Loucy (cell line): Measurements from ENCODE around the gene NKAPL.

Experiments
- H2AFZ ChIP-seq: fragments of 200-600 bp; sonication (generic); 2 replicates; pipeline ENCODE4 v1.6.0; 2016; ENCODE audit warnings: antibody characterized with exemption, mild to moderate bottlenecking, low read length, moderate library complexity
- H3F3A ChIP-seq: fragments of 200-600 bp; 2 replicates; pipeline ENCODE4 v1.6.0; 2016; ENCODE audit warnings: antibody characterized with exemption, low read depth, mild to moderate bottlenecking
- H3K27me3 ChIP-seq: fragments of 200-600 bp; sonication (generic); 2 replicates; pipeline ENCODE4 v1.6.1; 2014; ENCODE audit warnings: low read length, mild to moderate bottlenecking; ENCODE audit not compliant: insufficient read depth, poor library complexity, severe bottlenecking
- H3K36me3 ChIP-seq: fragments of 200-600 bp; sonication (generic); 2 replicates; pipeline ENCODE4 v1.6.1; 2016; ENCODE audit warnings: low read length; ENCODE audit not compliant: insufficient read depth
- H3K4me1 ChIP-seq: fragments of 200-600 bp; sonication (generic); 2 replicates; pipeline ENCODE4 v1.5.1; 2014; ENCODE audit warnings: low read length, mild to moderate bottlenecking; ENCODE audit not compliant: insufficient read depth, poor library complexity, severe bottlenecking
- H3K4me2 ChIP-seq: fragments of 200-600 bp; sonication (generic); 2 replicates; pipeline ENCODE4 v1.6.0; 2014; ENCODE audit warnings: antibody characterized with exemption, low read length, low read depth, mild to moderate bottlenecking; ENCODE audit not compliant: poor library complexity, severe bottlenecking
- H3K4me3 ChIP-seq: fragments of 200-600 bp; sonication (generic); 2 replicates; pipeline ENCODE4 v1.5.1; 2014; ENCODE audit warnings: low read length, mild to moderate bottlenecking, mixed read lengths; ENCODE audit not compliant: poor library complexity, severe bottlenecking
- H3K79me2 ChIP-seq: fragments of 200-600 bp; sonication (generic); 2 replicates; pipeline ENCODE4 v1.6.1; 2014; ENCODE audit warnings: low read length; ENCODE audit not compliant: insufficient read depth
- H3K9ac ChIP-seq: fragments of 200-600 bp; sonication (generic); 2 replicates; pipeline ENCODE4 v1.6.0; 2014; ENCODE audit warnings: mild to moderate bottlenecking, low read depth, low read length, moderate library complexity; ENCODE audit not compliant: poor library complexity, severe bottlenecking
- H3K9me2 ChIP-seq: fragments of 200-600 bp; sonication (generic); replicated peaks from 2 replicates; pipeline ENCODE4 v1.6.1; 2016; ENCODE audit warnings: low read depth, low read length, mixed read lengths
- H3K9me3 ChIP-seq: fragments of 200-600 bp; sonication (generic); 2 replicates; pipeline ENCODE4 v1.6.1; 2014; ENCODE audit warnings: mild to moderate bottlenecking, antibody characterized with exemption, low read length, low read depth; ENCODE audit not compliant: insufficient read depth
- H4K20me1 ChIP-seq: fragments of 200-600 bp; sonication (generic); 2 replicates; pipeline ENCODE4 v1.6.0; 2014; ENCODE audit warnings: antibody characterized with exemption, low read length, mild to moderate bottlenecking; ENCODE audit not compliant: insufficient read depth, poor library complexity, severe bottlenecking
- CTCF ChIP-seq: fragments of 200-600 bp; sonication (generic); conservative IDR thresholded peaks from 2 replicates; pipeline ENCODE4 v1.5.1; 2014; ENCODE audit warnings: mild to moderate bottlenecking, antibody characterized with exemption, low read length
- EZH2phosphoT487 ChIP-seq: fragments of 200-600 bp; IDR thresholded peaks from 2 replicates; pipeline ENCODE4 v1.6.1; 2018; ENCODE audit warnings: antibody characterized with exemption, mild to moderate bottlenecking, moderate library complexity, borderline replicate concordance

Gene NKAPL

GRCh38 chr6:28224131-28225055 is 34.7 kb upstream of the NKAPL start:
- no peaks in the 10 kb centered on the region for H3K79me2 ChIP-seq
- no peaks in the 10 kb centered on the region for H3K27me3 ChIP-seq
- no peak overlapping the region for H3K4me2 ChIP-seq
- no peaks in the 10 kb centered on the region for H3F3A ChIP-seq
- no peak overlapping the region for H3K4me3 ChIP-seq
- no peaks in the 10 kb centered on the region for H4K20me1 ChIP-seq
- no peak overlapping the region for H3K9ac ChIP-seq
- no peaks in the 10 kb centered on the region for H3K36me3 ChIP-seq
- no peaks in the 10 kb centered on the region for H3K9me2 ChIP-seq
- TF ChIP-seq EZH2phosphoT487 (no peak), CTCF (no peak)
- no peaks in the 10 kb centered on the region for H3K9me3 ChIP-seq
- H2AFZ ChIP-seq: no peak overlapping the region
- peaks cover 4% of the 10 kb centered on the region for H3K4me1 ChIP-seq

GRCh38 chr6:28225056-28225834 is 33.9 kb upstream of the NKAPL start, which contains the start of gene ZSCAN9:
Gene ZSCAN9, plus strand, starts transcription at chr6:28225275. Its CDS starts 1,810 bp downstream, at chr6:28227085.
- Histone ChIP-seq H3K4me1 (peaks cover 4% of the 10 kb centered on the region), H3F3A (no peaks in the 10 kb centered on the region), H4K20me1 (no peaks in the 10 kb centered on the region), H3K79me2 (no peaks in the 10 kb centered on the region), H2AFZ (no peak within 1 kb of the TSS), H3K4me3 (no peak within 1 kb of the TSS), H3K36me3 (no peaks in the 10 kb centered on the region), H3K9me3 (no peaks in the 10 kb centered on the region), H3K9ac (no peak within 1 kb of the TSS), H3K4me2 (no peak within 1 kb of the TSS), H3K27me3 (no peaks in the 10 kb centered on the region), H3K9me2 (no peaks in the 10 kb centered on the region)
- TF ChIP-seq CTCF (no peak), EZH2phosphoT487 (no peak)

GRCh38 chr6:28226460-28226859 is 32.6 kb upstream of the NKAPL start:
- Histone ChIP-seq H3K36me3 (no peaks in the 10 kb centered on the region), H3K4me3 (no peak overlapping the region), H3K4me1 (no peaks in the 10 kb centered on the region), H3K9me3 (no peaks in the 10 kb centered on the region), H3K9ac (no peak overlapping the region), H2AFZ (no peak overlapping the region), H3K9me2 (no peaks in the 10 kb centered on the region), H3K27me3 (no peaks in the 10 kb centered on the region), H3F3A (no peaks in the 10 kb centered on the region), H3K79me2 (no peaks in the 10 kb centered on the region), H3K4me2 (no peak overlapping the region), H4K20me1 (no peaks in the 10 kb centered on the region)
- TF ChIP-seq EZH2phosphoT487: no peak
- no peak for TF ChIP-seq CTCF
